Hematopoietic multipotent progenitor cell treated with erythropoietin and hydrocortisone succinate and interleukin-3 and kit ligand, for 17 days (in vitro differentiated cells): Measurements from ENCODE around the gene LRRC8A.

ENCODE experiments used
- DNase-seq: peaks from one replicate; pipeline ENCODE4 v3.0.0-alpha.2; 2015; ENCODE audit warnings: low spot score

LRRC8A gene

GRCh38 chr9:128901822-128902221 is 19.9 kb downstream of the LRRC8A start:
- no peak for DNase-seq

- DNase-seq: no peak
Observed at GRCh38 chr9:128902351-128903078, 20.6 kb downstream of the LRRC8A start.

- DNase-seq: no peak
Observed at GRCh38 chr9:128903079-128903461, 21.1 kb downstream of the LRRC8A start.

DNA sequence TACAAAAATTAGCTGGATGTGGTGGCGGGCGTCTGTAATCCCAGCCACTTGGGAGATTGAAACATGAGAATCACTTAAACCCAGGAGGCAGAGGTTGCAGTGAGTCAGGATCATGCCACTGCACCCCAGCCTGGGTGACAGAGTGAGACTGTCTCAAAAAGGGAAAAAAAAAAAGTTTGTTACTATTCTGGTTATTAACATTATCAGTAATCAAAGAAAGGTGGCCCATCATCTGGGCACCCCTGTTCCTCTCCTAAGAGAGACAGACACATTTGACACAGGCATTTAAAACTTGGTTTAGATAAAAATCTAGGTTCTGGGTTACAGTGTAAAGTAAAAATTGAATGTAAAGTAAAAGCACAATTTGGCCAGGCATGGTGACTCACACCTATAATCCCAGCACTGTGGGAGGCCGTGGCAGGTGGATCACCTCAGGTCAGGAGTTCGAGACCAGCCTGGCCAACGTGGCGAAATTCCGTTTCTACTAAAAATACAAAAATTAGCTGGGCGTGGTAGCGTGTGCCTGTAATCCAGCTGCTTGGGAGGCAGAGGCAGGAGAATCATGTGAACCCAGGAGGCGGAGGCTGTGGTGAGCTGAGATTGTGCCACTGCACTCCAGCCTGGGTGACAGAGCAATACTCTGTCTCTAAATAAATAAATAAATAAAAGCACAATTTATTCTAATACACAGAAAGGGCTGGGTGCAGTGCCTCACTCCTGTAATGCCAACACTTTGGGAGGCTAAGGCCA is 22.1 kb downstream of the LRRC8A start:
- DNase-seq: no peak

DNA sequence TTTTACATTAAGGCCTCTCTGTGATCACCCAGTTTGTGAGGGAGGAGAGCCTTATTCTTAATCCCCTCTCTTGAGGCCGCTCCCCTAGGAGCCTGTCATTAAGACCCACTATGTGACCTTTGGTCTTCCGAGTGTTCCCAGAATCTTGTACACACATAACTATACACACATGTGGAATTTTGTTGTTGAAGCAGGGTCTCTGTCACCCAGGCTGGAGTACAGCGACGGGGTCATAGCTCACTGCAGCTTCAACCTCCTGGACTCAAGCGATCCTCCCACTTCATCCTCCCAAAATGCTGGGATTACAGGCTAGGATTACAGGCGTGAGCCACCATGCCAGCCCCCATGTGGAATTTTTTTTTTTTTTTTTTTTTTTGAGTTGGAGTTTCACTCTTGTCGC is 24.0 kb downstream of the LRRC8A start:
- DNase-seq: no peak

DNA sequence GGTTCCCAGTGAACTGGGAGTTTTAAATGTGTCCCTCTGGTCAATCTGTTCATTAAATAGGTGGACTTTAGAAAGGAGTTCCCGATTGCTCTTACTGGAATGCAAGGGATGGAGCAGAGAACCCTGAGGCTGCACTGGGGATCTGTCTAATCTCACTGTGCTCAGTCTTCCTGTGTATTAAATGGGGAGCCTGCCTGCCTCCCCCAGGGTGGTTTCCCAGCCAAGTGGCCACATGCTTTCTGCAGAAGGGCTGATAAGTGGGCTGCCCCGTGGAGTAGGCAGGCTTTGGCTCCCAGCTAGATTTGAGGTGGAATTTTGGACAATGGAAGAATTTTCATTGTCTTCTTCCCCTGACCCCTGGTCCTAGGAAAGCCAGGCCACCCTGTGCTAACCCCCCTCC is 24.8 kb downstream of the LRRC8A start:
- no peak for DNase-seq

DNA sequence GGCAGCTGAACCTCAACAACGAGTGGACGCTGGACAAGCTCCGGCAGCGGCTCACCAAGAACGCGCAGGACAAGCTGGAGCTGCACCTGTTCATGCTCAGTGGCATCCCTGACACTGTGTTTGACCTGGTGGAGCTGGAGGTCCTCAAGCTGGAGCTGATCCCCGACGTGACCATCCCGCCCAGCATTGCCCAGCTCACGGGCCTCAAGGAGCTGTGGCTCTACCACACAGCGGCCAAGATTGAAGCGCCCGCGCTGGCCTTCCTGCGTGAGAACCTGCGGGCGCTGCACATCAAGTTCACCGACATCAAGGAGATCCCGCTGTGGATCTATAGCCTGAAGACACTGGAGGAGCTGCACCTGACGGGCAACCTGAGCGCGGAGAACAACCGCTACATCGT is 26.4 kb downstream of the LRRC8A start:
- DNase-seq: no peak

GRCh38 chr9:128909859-128910258 is 27.9 kb downstream of the LRRC8A start:
- DNase-seq: no peak

- no peak for DNase-seq
Observed at GRCh38 chr9:128910906-128911305, 29.0 kb downstream of the LRRC8A start.

- DNase-seq: peak; percentile 23
Observed at GRCh38 chr9:128911529-128912035, 29.6 kb downstream of the LRRC8A start.

GRCh38 chr9:128912270-128912853 is 30.4 kb downstream of the LRRC8A start:
- no peak for DNase-seq

DNA sequence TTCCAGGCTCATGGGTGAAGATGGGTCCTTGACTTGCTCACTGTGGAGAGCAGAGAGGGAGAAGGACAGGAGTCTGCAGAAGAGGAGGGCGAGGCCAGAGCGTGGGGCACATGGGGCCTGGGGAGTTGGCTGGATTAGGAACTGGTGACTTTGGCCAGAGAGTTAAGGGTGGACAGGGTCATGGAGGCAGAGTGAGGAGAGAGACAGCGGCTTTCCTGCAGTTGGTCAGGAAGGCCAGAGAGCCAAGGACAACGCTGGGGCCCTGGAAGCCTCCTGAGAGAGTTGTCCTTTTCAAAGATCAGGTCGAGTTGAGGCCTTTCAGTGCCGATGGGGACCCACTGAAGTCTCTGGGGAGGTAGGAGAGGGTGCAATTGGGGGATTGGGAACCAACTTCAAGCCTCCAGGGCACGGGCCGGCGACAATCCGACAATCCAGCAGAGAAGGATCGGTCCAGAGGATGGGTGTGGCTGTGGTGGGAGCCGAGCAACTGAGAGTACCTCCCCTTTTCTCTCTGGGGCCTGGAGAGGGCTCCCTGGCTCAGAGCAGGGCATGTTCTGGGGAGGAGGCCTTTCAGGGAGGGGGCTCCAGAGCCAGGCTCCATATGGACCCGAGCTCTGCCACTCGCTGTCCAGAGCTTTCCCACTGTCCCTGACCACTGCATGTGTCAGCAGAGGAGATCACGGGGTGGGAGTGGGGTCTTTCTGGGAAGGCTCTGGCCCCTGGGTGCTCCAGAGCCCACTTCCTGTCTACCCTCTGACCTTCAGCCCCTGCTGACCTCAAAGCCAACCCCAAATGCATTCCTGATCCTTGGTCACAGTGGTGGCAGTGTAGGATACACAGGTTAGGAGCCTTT is 31.3 kb downstream of the LRRC8A start:
- DNase-seq: no peak

DNA sequence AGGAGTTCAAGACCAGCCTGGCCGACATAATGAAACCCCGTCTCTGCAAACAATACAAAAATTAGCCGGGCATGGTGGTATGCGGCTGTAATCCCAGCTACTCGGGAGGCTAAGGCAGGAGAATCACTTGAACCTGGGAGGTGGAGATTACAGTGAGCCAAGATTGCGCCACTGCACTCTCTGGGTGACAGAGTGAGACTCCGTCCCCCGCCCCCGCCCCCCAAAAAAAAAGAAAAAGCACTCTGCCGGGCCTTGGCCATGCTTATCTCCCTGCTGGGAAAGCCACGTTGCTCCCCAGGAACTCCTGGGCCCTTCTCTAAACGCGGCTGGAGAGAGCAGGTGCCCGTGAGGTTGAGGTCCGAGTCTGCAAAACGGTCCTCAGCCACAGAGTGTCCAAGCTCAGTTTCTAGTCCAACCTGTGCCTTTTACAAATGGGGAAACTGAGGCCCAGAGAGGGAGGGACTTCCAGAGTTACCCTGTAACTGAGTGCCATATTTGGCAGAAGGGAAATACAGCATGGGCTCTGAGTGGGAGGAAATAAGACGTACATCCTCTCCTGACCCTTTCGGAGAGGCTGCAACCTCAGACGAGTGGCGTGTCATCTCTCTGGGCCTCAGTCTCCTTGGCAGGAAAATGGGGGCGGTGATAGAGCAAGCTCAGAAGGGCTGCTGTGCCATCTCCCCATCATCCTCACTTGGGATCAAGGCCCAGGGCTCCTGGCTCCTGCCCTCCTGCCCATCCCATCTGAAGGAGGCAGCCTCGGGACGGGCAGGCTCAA is 32.3 kb downstream of the LRRC8A start:
- no peak for DNase-seq

GRCh38 chr9:128916204-128916603 is 34.3 kb downstream of the LRRC8A start:
- no peak for DNase-seq

- DNase-seq: no peak
Observed at GRCh38 chr9:128916745-128917144, 34.8 kb downstream of the LRRC8A start.

DNA sequence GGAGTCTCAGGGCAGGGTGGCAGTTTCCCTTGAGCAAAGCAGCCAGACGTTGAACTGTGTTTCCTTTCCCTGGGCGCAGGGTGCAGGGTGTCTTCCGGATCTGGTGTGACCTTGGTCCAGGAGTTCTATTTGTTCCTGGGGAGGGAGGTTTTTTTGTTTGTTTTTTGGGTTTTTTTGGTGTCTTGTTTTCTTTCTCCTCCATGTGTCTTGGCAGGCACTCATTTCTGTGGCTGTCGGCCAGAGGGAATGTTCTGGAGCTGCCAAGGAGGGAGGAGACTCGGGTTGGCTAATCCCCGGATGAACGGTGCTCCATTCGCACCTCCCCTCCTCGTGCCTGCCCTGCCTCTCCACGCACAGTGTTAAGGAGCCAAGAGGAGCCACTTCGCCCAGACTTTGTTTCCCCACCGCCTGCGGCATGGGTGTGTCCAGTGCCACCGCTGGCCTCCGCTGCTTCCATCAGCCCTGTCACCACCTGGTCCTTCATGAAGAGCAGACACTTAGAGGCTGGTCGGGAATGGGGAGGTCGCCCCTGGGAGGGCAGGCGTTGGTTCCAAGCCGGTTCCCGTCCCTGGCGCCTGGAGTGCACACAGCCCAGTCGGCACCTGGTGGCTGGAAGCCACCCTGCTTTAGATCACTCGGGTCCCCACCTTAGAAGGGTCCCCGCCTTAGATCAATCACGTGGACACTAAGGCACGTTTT is 35.4 kb downstream of the LRRC8A start:
- DNase-seq: no peak

DNA sequence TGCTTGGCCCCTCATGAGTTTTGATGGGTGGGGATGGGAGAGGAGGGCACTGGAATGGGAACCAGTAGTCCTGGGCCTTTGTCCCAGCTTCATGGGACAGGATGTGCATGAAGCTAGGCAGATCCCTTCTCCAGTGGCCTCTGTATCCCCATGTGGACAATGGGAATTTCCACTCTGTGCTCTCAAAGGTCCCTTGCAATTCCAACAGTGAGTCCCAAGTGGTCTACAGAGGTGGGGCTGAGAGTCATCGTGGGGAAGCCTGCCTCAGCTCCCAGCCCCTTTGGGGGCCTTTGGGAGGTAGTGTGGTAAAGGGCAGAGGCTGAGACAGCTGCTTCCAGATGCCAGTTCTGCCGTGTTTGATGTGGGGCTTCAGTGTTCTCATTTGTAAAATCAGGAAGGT is 37.0 kb downstream of the LRRC8A start:
- DNase-seq: no peak

- DNase-seq: no peak
Observed at GRCh38 chr9:128919402-128920089, 37.6 kb downstream of the LRRC8A start.

DNA sequence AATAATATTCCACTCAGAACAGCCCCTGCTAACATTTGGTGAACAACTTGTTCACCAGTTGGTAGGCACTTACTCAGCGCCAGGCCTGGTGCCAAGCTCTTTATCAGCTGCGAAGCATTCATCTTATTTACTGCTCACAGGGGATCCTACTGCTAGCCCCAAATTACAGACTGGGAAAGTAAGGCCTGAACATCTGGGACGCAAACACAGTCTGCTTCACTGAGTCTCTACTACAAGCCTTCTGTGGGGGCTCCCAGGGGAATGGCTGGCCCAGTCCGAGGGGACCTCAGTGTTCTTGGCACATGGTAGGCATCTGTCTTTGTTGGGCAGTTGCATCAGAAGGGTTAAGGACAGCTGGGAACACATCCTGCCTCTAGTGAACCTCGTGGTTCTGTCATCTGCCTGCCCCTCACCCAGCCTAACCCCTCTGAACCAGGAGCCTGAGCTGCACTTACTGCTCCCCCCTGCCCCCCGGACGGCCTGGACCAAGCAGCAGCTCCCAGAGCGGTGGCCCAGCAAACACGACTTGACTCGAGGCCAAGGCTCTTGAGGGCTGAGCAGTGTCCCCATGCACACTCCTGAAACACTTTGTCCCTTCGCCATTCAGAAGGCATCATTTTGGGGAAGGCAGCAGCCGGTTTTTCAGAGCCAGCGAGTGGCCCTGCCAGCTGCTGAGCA is 38.6 kb downstream of the LRRC8A start, which contains the start of gene PHYHD1:
Gene PHYHD1, plus strand, starts transcription at position 602 of the 678 bp plus-strand sequence. CDS start 1,342 bp downstream, outside the sequence.
- peak; percentile 93 for DNase-seq
